Measurements from ENCODE around the gene UBE2H.

The UBE2H gene

GRCh38 chr7:129909669-129910068, 43.1 kb downstream of the UBE2H start:
- Histone ChIP-seq H3K4me1 (peaks cover 2% of the 10 kb centered on the region; the same call in 1 of the 2 replicates), H3K9me3 (no peaks in the 10 kb centered on the region), H3K27me3 (no peaks in the 10 kb centered on the region), H3K36me3 (no peaks in the 10 kb centered on the region), H3K4me3 (ENCODE audit: low read depth, low read length) (no peak overlapping the region)
- TF ChIP-seq, protein P1, sequence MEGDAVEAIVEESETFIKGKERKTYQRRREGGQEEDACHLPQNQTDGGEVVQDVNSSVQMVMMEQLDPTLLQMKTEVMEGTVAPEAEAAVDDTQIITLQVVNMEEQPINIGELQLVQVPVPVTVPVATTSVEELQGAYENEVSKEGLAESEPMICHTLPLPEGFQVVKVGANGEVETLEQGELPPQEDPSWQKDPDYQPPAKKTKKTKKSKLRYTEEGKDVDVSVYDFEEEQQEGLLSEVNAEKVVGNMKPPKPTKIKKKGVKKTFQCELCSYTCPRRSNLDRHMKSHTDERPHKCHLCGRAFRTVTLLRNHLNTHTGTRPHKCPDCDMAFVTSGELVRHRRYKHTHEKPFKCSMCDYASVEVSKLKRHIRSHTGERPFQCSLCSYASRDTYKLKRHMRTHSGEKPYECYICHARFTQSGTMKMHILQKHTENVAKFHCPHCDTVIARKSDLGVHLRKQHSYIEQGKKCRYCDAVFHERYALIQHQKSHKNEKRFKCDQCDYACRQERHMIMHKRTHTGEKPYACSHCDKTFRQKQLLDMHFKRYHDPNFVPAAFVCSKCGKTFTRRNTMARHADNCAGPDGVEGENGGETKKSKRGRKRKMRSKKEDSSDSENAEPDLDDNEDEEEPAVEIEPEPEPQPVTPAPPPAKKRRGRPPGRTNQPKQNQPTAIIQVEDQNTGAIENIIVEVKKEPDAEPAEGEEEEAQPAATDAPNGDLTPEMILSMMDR (IDR thresholded peaks at IDR 0.05; ENCODE audit: low read depth, low read length), result no peak
- DNase-seq, result no peak

DNA sequence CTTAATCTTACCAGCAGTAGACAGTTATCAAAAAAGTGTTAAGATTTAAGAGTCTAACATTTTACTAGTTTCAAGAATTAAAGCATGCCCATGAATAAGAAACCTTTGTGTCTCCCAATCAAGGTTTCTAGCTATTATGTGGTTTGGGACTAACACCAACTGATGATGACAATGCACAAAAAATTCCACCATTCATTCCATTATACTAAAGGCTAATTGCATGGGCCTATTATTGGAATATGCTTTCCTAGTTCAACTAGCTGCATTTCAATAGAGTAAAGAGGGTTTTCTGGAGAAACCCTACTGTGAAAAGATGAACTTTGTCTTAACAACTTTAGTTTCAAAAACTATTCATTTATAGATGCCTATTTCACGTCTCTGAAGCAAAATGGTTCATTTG, 44.6 kb downstream of the UBE2H start:
- H3K9me3 ChIP-seq, result no peaks in the 10 kb centered on the region
- H3K36me3 ChIP-seq, result no peaks in the 10 kb centered on the region
- H3K27me3 ChIP-seq, result no peaks in the 10 kb centered on the region
- no peak for DNase-seq
- no peaks in the 10 kb centered on the region for H3K4me1 ChIP-seq
- no peak overlapping the region for H3K4me3 ChIP-seq (ENCODE audit: low read depth, low read length)
- TF ChIP-seq, protein P1 (IDR thresholded peaks at IDR 0.05; ENCODE audit: low read depth, low read length), result no peak

DNA sequence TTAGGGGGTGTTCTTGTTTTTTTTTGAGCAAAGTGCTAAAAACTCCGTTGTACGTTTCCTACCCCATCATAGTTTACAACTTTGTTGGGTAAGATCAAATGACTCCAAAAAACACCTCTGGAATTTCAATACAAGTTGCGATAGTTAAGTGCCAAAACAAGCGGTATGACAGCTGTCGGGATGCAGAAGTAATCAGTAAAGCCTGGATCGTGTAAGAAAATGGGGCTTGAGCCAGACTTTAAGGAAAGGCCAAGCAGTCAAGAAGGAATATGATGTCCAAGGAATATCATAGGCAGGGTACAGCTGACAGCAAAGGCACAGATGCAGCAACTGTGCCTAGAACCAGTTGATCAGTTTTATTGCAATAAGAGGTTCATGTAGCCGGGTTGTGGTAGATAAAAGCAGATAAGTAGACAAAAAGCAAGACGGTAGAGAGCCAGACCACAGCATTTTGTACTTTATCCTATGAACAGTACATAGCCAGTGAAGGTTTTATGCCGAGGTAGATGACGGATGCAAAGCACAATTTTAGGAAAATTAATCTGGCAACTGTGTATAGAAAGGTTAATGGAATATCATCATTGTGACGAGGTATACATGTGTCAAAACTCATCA, 45.5 kb downstream of the UBE2H start:
- Histone ChIP-seq H3K36me3 (no peaks in the 10 kb centered on the region), H3K9me3 (no peaks in the 10 kb centered on the region), H3K4me1 (no peaks in the 10 kb centered on the region), H3K4me3 (ENCODE audit: low read depth, low read length) (no peak overlapping the region), H3K27me3 (no peaks in the 10 kb centered on the region)
- no peak for DNase-seq
- TF ChIP-seq, protein P1 (IDR thresholded peaks at IDR 0.05; ENCODE audit: low read depth, low read length), result no peak

- H3K36me3 ChIP-seq, result no peaks in the 10 kb centered on the region
- no peaks in the 10 kb centered on the region for H3K9me3 ChIP-seq
- no peaks in the 10 kb centered on the region for H3K27me3 ChIP-seq
Observed at GRCh38 chr7:129906700-129907099, 46.1 kb downstream of the UBE2H start.

GRCh38 chr7:129903935-129904334, 48.8 kb downstream of the UBE2H start:
- H3K9me3 ChIP-seq, result no peaks in the 10 kb centered on the region
- H3K36me3 ChIP-seq, result peaks cover 5% of the 10 kb centered on the region; the same call in 1 of the 2 replicates
- H3K27me3 ChIP-seq, result no peaks in the 10 kb centered on the region
- no peaks in the 10 kb centered on the region for H3K4me1 ChIP-seq
- no peak overlapping the region for H3K4me3 ChIP-seq (ENCODE audit: low read depth, low read length)
- no peak for DNase-seq
- TF ChIP-seq, protein P1 (IDR thresholded peaks at IDR 0.05; ENCODE audit: low read depth, low read length), result no peak

More at GRCh38 chr7:129906700-129907099, 46.1 kb downstream of the UBE2H start:
- no peaks in the 10 kb centered on the region for H3K4me1 ChIP-seq
- DNase-seq, result no peak
- TF ChIP-seq, protein P1 (IDR thresholded peaks at IDR 0.05; ENCODE audit: low read depth, low read length), result no peak
- H3K4me3 ChIP-seq (ENCODE audit: low read depth, low read length), result no peak overlapping the region

DNA sequence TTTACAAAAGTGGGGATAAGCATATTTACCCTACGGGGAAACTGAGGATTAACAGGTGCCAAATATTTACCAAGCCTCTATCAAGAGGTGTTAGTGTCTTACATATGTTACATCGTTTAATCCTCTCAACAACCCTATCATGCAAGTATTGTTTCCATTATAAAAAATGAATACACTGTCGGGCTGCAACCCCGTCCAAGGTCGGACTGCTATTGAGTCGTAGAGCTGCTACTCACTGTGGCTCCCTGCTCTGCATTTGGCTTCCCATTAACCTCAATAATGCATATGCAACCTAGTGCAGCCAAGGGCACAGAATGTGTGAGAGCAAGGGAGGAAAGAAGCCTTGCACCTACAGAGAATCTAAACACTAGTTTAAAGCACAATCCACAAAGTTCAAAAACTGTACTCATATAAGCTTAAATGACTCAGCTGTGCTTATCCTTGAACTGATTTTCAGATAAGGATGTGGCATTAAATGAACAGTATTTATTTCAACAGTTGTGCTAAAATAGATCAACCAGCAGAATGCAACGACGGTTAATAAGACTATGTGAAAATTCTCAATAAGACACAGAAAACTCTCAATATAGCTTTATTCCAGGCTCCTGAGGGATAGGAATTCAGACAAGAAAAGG, 49.9 kb downstream of the UBE2H start:
- H3K9me3 ChIP-seq, result no peaks in the 10 kb centered on the region
- H3K4me1 ChIP-seq, result no peaks in the 10 kb centered on the region
- H3K27me3 ChIP-seq, result no peaks in the 10 kb centered on the region
- peaks cover 5% of the 10 kb centered on the region; the same call in 1 of the 2 replicates for H3K36me3 ChIP-seq
- TF ChIP-seq, protein P1 (IDR thresholded peaks at IDR 0.05; ENCODE audit: low read depth, low read length), result no peak
- H3K4me3 ChIP-seq (ENCODE audit: low read depth, low read length), result no peak overlapping the region
- DNase-seq, result no peak

Data from BE2C (cell line).